ENCODE results near the gene MCM5. TPM values are rescaled to one million over a fixed set of nuclear protein-coding genes. Genes with fewer than 3 reads are reported as not detected.

The MCM5 gene
- total RNA-seq, 1 donor from 2014 or later = 87.6 TPM

DNA sequence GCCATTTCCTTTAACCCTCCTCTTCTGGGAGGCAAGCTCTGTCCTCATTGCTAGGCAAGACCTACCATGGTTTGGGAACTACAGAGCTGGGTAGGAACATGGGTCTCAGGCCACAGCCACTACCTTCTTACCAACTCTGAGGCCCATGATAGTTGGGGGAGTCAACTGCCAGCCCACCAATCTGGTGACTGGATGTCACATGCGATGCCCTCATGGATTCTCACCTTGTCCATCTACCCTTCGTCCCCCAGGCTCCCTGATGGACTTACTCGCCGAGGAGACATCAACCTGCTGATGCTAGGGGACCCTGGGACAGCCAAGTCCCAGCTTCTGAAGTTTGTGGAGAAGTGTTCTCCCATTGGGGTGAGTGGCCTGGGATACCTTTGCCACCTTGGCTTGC lies 13.7 kb downstream of the MCM5 start:
- TF ChIP-seq, protein P1, sequence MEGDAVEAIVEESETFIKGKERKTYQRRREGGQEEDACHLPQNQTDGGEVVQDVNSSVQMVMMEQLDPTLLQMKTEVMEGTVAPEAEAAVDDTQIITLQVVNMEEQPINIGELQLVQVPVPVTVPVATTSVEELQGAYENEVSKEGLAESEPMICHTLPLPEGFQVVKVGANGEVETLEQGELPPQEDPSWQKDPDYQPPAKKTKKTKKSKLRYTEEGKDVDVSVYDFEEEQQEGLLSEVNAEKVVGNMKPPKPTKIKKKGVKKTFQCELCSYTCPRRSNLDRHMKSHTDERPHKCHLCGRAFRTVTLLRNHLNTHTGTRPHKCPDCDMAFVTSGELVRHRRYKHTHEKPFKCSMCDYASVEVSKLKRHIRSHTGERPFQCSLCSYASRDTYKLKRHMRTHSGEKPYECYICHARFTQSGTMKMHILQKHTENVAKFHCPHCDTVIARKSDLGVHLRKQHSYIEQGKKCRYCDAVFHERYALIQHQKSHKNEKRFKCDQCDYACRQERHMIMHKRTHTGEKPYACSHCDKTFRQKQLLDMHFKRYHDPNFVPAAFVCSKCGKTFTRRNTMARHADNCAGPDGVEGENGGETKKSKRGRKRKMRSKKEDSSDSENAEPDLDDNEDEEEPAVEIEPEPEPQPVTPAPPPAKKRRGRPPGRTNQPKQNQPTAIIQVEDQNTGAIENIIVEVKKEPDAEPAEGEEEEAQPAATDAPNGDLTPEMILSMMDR (conservative IDR thresholded peaks at IDR 0.05; ENCODE audit: low read depth, low read length) = no peak
- no peak overlapping the region for H3K4me3 ChIP-seq (ENCODE audit: low read depth, low read length)
- no peak for DNase-seq (ENCODE audit: low read depth)

DNA sequence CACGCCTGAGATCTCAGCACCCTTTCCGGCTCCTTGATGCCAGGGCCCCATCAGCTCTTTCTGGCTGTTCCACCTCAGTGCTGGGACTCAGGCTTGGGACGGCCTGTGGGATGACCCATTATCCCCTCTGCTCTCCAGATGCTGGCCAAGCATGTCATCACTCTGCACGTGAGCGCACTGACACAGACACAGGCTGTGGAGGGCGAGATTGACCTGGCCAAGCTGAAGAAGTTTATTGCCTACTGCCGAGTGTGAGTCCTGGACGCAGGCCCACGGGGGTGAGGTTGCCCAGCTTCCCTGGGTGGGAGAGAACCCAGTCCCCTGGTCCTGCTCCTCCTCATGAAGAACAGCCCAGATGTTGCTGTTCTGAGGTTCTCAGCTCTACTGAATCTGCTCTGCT lies 17.7 kb downstream of the MCM5 start:
- H3K4me3 ChIP-seq (ENCODE audit: low read depth, low read length) = no peak overlapping the region
- TF ChIP-seq, protein P1 (conservative IDR thresholded peaks at IDR 0.05; ENCODE audit: low read depth, low read length) = no peak
- DNase-seq (ENCODE audit: low read depth) = no peak

DNA sequence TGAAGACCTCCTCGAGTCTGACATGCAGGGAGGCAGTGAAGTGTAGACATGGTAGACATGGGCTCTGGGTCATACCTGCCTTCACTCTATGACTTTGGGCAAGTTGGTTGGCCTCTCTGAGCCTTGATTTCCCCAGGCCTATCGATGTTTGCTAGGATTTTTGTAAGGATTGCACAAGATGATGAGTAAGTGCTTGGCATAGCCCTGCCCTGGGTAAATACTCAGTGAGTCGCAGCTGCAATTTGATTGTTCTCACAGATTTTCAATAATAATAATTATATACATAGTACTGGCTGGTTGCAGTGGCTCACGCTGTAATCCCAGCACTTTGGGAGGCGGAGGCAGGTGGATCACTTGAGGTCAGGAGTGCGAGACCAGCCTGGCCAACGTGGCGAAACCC lies 18.1 kb downstream of the MCM5 start:
- TF ChIP-seq, protein P1 (conservative IDR thresholded peaks at IDR 0.05; ENCODE audit: low read depth, low read length) = no peak
- no peak overlapping the region for H3K4me3 ChIP-seq (ENCODE audit: low read depth, low read length)
- DNase-seq (ENCODE audit: low read depth) = no peak

DNA sequence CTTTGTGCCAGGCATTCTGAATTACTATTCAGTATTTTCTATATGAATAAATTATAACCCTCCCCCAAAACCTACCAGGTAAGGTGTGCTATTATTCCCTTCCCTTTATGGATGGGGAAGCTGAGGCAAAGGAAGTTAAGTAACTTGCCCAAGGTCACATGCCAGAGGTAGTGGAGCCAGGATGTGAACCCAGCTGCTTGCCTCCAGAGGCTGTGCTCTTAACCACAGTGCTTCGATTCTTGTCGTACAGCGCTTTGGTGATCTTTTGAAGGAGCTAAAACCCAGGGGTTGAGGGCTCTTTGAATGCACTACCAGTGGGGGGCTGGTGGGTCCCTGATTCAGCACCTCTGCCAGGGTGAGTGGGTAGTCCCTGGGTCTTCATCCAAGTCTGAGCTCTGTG lies 18.8 kb downstream of the MCM5 start:
- TF ChIP-seq, protein P1 (conservative IDR thresholded peaks at IDR 0.05; ENCODE audit: low read depth, low read length) = no peak
- DNase-seq (ENCODE audit: low read depth) = no peak
- H3K4me3 ChIP-seq (ENCODE audit: low read depth, low read length) = no peak overlapping the region

DNA sequence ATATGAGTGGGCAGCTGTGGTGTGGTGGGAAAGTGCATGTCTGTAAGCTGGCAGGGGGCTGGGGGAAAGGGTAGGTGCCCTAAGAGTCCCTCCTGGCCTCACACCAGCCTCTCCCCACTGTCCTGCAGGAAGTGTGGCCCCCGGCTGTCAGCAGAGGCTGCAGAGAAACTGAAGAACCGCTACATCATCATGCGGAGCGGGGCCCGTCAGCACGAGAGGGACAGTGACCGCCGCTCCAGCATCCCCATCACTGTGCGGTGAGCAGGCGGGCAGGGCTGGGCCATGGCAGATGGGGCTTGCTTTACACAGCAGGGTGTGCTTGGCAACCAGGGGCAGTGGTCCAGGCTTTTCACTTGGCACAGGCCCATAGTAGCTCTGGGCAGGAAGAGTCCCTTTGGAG lies 19.8 kb downstream of the MCM5 start:
- no peak for DNase-seq (ENCODE audit: low read depth)
- H3K4me3 ChIP-seq (ENCODE audit: low read depth, low read length) = no peak overlapping the region
- TF ChIP-seq, protein P1 (conservative IDR thresholded peaks at IDR 0.05; ENCODE audit: low read depth, low read length) = no peak

DNA sequence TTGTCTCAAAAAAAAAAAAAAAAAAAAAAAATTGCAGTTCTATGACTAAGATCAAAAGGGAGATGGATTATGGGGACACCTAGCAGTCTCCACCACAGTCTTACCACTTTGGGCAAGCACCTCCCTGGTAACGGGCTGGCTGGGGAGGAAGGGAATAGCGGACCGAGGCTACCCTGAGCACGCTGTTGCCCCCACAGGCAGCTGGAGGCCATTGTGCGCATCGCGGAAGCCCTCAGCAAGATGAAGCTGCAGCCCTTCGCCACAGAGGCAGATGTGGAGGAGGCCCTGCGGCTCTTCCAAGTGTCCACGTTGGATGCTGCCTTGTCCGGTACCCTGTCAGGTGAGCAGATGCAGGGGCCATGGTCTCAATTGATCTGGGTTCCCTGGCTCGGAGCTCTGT lies 21.2 kb downstream of the MCM5 start:
- TF ChIP-seq, protein P1 (conservative IDR thresholded peaks at IDR 0.05; ENCODE audit: low read depth, low read length) = no peak
- H3K4me3 ChIP-seq (ENCODE audit: low read depth, low read length) = no peak overlapping the region
- DNase-seq (ENCODE audit: low read depth) = no peak

DNA sequence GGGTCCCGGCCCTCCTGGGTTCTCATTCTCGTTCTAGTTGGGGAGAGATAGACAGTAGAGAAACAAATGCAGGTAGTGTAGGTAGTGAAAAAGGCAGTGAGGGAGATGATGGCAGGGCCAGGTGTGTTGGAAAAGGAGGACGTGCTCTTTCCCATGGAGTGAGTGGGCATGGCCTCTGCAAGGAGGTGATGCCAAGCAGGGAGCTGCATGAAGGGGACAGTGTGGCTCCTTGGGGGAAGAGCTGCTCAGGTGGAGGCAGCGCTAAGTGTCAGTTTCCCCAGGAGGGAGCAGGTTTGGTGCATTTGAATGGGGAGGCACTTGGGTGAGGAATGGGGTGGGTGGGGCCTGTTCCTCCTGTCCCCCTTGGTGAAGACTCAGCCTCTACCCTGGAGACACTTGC lies 22.2 kb downstream of the MCM5 start:
- no peak for DNase-seq (ENCODE audit: low read depth)
- no peak overlapping the region for H3K4me3 ChIP-seq (ENCODE audit: low read depth, low read length)
- TF ChIP-seq, protein P1 (conservative IDR thresholded peaks at IDR 0.05; ENCODE audit: low read depth, low read length) = no peak

Measured in epithelial cell of proximal tubule (primary cell).